Inflammatory macrophage treated with lipopolysaccharide for 4 hours (primary cell): ENCODE results near the gene TIAL1.
"Not testable (repeated sequence)": the region's sequence is repeated elsewhere in the genome, so short reads cannot be mapped to it uniquely, and the experiment has no call there.

Experiments used
- DNase-seq: peaks from one replicate; pipeline ENCODE4 v3.0.0-alpha.2; 2020

The TIAL1 gene, protein sequence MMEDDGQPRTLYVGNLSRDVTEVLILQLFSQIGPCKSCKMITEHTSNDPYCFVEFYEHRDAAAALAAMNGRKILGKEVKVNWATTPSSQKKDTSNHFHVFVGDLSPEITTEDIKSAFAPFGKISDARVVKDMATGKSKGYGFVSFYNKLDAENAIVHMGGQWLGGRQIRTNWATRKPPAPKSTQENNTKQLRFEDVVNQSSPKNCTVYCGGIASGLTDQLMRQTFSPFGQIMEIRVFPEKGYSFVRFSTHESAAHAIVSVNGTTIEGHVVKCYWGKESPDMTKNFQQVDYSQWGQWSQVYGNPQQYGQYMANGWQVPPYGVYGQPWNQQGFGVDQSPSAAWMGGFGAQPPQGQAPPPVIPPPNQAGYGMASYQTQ

GRCh38 chr10:119596537-119597404, at the start of gene TIAL1:
Gene TIAL1 (minus strand): TSS chr10:119596964. CDS start chr10:119596465, 499 bp downstream.
- DNase-seq = peak; percentile 99

- DNase-seq = no peak
Measured at GRCh38 chr10:119644994-119645393, 48.2 kb upstream of the TIAL1 start.

DNA sequence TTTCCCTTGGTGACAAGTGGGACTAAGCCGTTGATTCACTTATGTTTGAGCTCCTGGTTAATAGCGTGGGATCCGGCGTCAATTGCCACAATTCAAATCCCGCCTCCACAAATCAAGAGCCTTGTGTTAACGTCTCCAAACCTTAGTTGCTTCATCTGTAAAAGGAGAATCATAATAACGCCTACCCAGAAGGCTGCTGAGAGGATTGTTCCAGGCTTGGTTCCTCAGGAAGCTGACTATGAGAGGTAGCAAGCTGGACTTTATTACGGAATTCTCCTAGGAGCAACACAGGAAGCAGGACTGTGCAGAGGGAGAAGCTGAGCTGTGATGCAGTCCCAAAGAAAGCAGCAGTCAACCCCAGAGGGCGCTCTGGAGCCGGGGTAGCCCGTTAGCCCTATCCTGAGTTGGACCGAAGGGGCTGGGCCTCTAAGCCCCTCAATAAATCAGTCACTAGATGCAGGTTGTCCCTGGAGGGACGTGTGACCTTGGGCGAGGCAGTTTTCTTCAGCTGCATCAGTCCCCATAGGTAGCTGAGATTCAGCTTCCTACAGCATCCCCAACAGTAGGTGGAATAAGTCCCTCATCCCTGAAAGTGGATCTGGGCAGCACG, 47.5 kb upstream of the TIAL1 start:
- DNase-seq = no peak

GRCh38 chr10:119643306-119644204, 46.8 kb upstream of the TIAL1 start:
- DNase-seq = no peak

- no peak for DNase-seq
Measured at GRCh38 chr10:119642556-119643111, 45.9 kb upstream of the TIAL1 start.

DNA sequence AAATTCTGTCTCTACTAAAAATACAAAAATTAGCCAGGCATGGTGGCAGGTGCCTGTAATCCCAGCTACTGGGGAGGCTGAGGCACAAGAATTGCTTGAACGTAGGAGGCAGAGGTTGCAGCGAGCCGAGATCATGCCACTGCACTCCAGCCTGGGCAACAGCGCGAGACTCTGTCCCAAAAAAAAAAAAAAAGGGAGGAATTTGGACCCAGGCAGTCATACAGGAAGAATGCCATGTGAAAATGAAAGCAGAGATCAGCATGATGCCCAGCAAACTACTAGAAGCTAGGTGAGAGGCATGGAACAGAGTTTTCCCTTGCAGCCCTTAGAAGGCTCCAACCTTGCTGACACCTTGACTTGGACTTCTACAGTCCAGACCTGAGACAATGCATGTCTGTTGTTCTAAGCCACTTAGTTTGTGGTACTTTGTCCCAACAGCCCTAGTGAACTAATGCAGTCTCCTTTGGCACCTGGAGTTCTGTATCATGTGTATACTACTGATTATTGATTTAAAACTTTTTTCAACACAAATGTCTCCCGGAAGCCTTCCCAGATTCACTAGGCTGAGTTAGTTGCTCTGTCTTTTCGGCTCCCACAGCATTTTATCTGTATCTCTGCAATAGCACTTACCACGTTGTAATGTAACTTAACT, 44.2 kb upstream of the TIAL1 start:
- DNase-seq = no peak

DNA sequence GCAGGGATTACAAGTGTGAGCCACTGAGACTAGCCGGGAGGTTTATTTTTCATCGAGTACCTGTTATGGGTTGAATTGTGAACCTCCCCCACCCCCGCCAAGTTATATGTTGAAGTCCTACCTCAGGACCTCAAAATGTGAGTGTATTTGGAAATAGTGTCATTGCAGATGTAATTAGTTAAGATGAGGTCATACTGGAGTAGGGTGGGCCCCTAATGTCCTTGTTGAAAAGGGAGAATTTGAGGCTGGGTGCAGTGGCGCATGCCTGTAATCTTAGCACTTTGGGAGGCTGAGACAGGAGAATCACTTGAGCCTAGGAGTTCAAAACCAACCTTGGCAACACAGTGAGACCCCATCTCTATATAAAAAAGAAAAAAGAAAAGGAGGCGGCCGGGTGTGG, 43.6 kb upstream of the TIAL1 start:
- DNase-seq = no peak

DNA sequence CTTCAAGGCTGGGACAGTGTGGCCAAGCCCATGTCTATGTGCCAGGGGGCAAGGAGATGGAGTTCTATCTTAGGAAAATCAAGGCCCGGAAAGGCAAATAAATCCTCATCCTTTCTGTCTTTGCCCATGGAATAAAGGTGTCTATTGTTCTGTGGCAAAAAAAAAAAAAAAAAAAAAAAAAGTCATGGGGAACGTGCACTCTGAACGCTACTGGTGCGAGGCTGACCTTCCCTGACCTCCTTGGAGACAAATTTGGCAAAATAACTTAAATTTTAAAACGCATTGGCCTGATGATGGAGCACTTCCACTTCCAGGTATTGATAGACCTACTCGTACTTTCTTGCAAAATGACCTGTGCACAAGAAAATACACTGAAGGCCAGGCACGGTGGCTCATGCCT, 42.2 kb upstream of the TIAL1 start:
- DNase-seq = no peak

GRCh38 chr10:119637631-119638030, 40.9 kb upstream of the TIAL1 start:
- no peak for DNase-seq

DNA sequence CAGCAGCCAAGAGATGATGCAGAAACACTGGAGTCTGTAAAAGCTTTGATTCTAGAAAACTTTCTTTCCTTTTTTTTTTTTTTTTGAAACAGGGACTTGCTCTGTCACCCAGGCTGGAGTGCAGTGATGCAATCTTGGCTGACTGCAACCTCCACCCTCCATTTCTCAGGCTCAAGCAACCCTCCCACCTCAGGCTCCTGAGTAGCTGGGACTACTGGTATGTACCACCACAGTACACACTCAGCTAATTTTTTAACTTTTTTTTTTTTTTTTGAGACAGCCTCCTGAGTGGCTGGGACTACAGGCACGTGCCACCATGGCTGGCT, 37.4 kb upstream of the TIAL1 start:
- DNase-seq = peak; percentile 61

- no peak for DNase-seq
Measured at GRCh38 chr10:119633538-119634218, 36.9 kb upstream of the TIAL1 start.

DNA sequence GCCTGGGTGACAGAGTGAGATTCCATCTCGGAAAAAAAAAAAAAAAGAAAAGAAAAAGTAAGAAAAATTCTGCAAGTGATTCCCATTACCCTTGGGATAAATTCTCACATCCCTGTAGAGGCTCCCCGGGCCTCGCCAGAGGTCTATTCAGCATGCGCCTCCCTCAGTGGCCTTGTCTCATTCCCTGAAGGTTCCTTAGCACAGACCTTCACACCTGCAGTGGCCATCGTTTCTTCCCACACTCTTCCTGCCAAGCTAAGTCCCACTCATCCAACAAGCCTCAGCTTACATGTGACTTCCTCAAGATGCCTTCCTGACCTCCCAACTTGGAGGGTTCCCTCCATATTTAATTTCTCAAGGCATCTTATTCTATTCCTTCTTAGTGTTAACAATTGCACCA, 33.5 kb upstream of the TIAL1 start:
- DNase-seq = no peak

GRCh38 chr10:119625570-119626280, 29.0 kb upstream of the TIAL1 start:
- DNase-seq = no peak

- DNase-seq = no peak
Measured at GRCh38 chr10:119621078-119621384, 24.3 kb upstream of the TIAL1 start.

GRCh38 chr10:119620241-119621077, 23.7 kb upstream of the TIAL1 start:
- DNase-seq = peak; percentile 25

DNA sequence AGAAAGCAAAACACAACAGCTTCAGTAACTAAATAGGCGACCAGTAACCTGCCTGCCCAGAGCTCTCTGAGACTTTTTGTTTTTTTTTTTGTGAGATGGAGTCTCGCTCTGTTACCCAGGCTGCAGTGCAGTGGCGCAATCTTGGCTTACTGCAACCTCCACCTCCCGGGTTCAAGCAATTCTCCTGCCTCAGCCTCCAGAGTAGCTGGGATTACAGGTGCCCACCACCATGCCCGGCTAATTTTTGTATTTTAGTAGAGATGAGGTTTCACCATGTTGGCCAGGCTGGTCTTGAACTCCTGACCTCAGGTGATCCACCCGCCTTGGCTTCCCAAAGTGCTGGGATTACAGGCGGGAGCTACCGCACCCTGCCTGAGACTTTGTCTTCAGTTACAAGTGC, 23.0 kb upstream of the TIAL1 start:
- not testable (repeated sequence) for DNase-seq

- no peak for DNase-seq
Measured at GRCh38 chr10:119619215-119619614, 22.5 kb upstream of the TIAL1 start.

GRCh38 chr10:119616882-119617570, 20.3 kb upstream of the TIAL1 start:
- DNase-seq = peak; percentile 70

DNA sequence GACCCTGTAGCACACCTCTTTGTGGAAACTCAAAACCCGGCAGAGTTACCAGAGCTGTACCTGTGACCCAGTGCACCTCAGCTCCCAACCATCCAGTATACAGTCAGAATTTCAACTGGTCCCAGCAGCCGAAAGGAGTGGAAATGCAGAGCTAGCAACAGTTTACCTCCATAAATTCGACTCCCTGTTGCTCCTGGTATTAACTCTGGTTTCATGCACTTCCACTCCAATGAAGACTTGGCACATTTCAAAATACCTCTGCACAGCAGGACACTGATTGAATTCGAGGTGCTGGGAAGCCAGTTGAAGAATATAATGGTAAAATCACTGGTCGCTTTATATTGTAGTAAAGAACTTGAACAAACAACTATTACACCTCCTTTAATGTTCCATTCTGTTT, 17.9 kb upstream of the TIAL1 start:
- no peak for DNase-seq
